GM23248 (cell line): ENCODE results near the gene MED15.

Experiments used
- EZH2 ChIP-seq: fragments of 200-600 bp; sonication (generic); IDR thresholded peaks from 2 replicates; pipeline ENCODE4 v1.6.1; 2018; ENCODE audit warnings: antibody characterized with exemption, mild to moderate bottlenecking; ENCODE audit not compliant: insufficient read depth, poor library complexity, severe bottlenecking
- EZH2phosphoT487 ChIP-seq: fragments of 200-600 bp; sonication (generic); IDR thresholded peaks from 2 replicates; pipeline ENCODE4 v1.6.1; 2018; ENCODE audit warnings: antibody characterized with exemption, moderate library complexity, mild to moderate bottlenecking, low read depth; ENCODE audit not compliant: insufficient read depth

DNA sequence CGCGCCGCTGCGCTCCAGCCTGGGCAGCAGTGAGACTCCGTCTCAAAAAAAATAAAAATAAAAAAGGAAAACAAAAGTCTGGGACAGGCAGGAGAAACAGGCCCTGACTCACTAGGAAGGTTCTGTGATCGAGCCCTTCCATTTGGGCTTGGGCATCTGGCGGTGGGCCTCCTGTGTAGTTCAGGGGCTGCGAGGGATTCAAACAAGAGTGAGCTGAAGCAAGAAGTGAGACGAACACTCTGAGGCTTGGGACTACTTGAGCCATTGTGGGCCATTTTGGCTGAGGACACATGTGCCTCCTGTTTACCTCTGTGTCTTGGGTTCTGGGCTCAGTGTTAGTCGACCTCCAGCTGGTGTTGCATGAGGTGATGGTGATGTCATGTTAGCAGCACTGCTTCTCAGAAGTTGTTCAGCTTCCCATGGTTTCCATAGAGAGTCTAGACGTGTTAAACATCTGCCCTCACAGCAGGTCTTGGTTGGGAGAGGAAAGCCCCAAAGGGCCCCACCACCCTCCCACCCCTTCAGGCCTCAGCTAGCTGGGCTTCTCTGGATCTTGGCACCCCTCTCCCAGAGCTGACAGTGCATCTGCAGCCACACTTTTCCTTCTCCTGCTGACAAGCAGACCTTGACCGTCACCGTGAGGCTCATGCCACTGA lies 57.8 kb downstream of the MED15 start:
- TF ChIP-seq EZH2 = no peak
- TF ChIP-seq EZH2phosphoT487 = no peak
